Right lobe of liver (tissue), 4 donors: Measurements from ENCODE around the gene DAAM1.

Experiments used
- POLR2A ChIP-seq: fragments of 450-650 bp; IDR thresholded peaks from one replicate; pipeline ENCODE4 v1.6.1; 2017; ENCODE audit warnings: antibody characterized with exemption, mild to moderate bottlenecking
- TF ChIP-seq, protein P1 (sequence below), 4 donors: fragments of 200-600 bp in 3 of 4; fragments of 450-650 bp in 1 of 4; IDR thresholded peaks; one replicate each; pipeline versions ENCODE4 v1.5.1 to v1.8.0; 2016 to 2022; ENCODE audit warnings: antibody characterized with exemption in 4 of 4, mild to moderate bottlenecking in 2 of 4
- donor health status: DM: no; HTN: no; CAD: no.
- donor health status: DM: no; HTN: no; CAD: no.
- donor health status: DM: no; HTN: yes; CAD: no.

DNA sequence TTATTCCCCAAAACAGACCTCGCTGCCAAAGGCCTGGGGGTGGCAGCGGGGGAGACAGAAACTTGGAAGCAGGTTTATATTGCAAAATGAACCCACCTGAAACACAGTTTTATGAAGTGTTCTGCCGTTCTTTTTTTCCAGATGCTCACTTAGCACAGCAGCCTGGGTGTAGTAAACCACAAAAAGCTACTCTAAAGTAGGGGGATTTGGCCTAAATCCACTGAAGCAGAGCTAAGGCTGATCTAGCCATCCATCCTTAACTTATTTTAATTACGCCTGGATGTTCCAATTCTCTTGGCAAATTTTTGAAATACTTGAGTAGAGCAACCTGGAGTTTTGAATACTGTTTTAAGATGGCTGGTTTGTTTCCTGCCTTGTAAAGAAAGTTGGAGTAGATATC, 155.5 kb downstream of the DAAM1 start:
- TF ChIP-seq, protein P1, sequence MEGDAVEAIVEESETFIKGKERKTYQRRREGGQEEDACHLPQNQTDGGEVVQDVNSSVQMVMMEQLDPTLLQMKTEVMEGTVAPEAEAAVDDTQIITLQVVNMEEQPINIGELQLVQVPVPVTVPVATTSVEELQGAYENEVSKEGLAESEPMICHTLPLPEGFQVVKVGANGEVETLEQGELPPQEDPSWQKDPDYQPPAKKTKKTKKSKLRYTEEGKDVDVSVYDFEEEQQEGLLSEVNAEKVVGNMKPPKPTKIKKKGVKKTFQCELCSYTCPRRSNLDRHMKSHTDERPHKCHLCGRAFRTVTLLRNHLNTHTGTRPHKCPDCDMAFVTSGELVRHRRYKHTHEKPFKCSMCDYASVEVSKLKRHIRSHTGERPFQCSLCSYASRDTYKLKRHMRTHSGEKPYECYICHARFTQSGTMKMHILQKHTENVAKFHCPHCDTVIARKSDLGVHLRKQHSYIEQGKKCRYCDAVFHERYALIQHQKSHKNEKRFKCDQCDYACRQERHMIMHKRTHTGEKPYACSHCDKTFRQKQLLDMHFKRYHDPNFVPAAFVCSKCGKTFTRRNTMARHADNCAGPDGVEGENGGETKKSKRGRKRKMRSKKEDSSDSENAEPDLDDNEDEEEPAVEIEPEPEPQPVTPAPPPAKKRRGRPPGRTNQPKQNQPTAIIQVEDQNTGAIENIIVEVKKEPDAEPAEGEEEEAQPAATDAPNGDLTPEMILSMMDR (IDR thresholded peaks at IDR 0.05), result no peak
- TF ChIP-seq POLR2A, result no peak
